NT2/D1 (cell line): ENCODE measurements around the gene C8G.

ENCODE experiments used
- SUZ12 ChIP-seq: IDR thresholded peaks from 2 replicates; pipeline ENCODE4 v1.6.1; 2011; ENCODE audit not compliant: insufficient read length, insufficient read depth; ENCODE audit errors: extremely low read depth
- ZNF274 ChIP-seq: IDR thresholded peaks from 2 replicates; pipeline ENCODE4 v1.6.1; 2011; ENCODE audit warnings: mild to moderate bottlenecking, low read depth, low read length

- TF ChIP-seq SUZ12 (no peak), ZNF274 (no peak)
Measured at GRCh38 chr9:136992819-136993369, 47.9 kb downstream of the C8G start.
